Subcutaneous adipose tissue (tissue), 4 donors: ENCODE results near the gene NRXN3. TPM values are rescaled to one million over a fixed set of nuclear protein-coding genes. Genes with fewer than 3 reads are reported as not detected.

Source experiments
- CTCF ChIP-seq: fragments of 450-650 bp; IDR thresholded peaks from one replicate; pipeline ENCODE4 v1.5.1; 2016; ENCODE audit warnings: low read depth, mild to moderate bottlenecking, control low read depth, antibody characterized with exemption, moderate library complexity
- total RNA-seq, 4 donors: library from RNA; depleted of rRNA; stranded (reverse); fragments of >200 nt; gene quantifications; one replicate each; pipeline ENCODE4 v1.1.0, GENCODE V29; 2016

NRXN3 gene
- total RNA-seq, 4 donors from 2014 or later = 0.57 to 2.4 (median 1.1) TPM; not detected in 1

GRCh38 chr14:79734656-79735055 lies 1564.5 kb downstream of the NRXN3 start:
- no peak for TF ChIP-seq CTCF

GRCh38 chr14:79735121-79735520 lies 1564.9 kb downstream of the NRXN3 start:
- no peak for TF ChIP-seq CTCF

GRCh38 chr14:79740066-79740601 lies 1570.0 kb downstream of the NRXN3 start:
- no peak for TF ChIP-seq CTCF

- TF ChIP-seq CTCF = no peak
These were observed 1572.0 kb downstream of the NRXN3 start for GRCh38 chr14:79742142-79742541.

- TF ChIP-seq CTCF = no peak
These were observed 1574.9 kb downstream of the NRXN3 start for GRCh38 chr14:79745046-79745445.

GRCh38 chr14:79749065-79749464 lies 1578.9 kb downstream of the NRXN3 start:
- TF ChIP-seq CTCF = no peak

GRCh38 chr14:79758985-79759384 lies 1588.8 kb downstream of the NRXN3 start:
- TF ChIP-seq CTCF = no peak
